HT-29 (cell line): Measurements from ENCODE around the gene FRMD1. TPM values are rescaled to one million over a fixed set of nuclear protein-coding genes. Genes with fewer than 3 reads are reported as not detected.

ENCODE experiments used
- DNase-seq: peaks from one replicate; pipeline ENCODE4 v3.0.0-alpha.2; 2015; ENCODE audit warnings: low spot score
- total RNA-seq: library from RNA; depleted of rRNA; stranded (reverse); fragments of >200 nt; shearing (Covaris generic); gene quantifications from 2 replicates; pipeline ENCODE4 v1.2.3, GENCODE V29; 2014

The FRMD1 gene
- total RNA-seq, 1 experiment from 2014 or later, result not detected

DNA sequence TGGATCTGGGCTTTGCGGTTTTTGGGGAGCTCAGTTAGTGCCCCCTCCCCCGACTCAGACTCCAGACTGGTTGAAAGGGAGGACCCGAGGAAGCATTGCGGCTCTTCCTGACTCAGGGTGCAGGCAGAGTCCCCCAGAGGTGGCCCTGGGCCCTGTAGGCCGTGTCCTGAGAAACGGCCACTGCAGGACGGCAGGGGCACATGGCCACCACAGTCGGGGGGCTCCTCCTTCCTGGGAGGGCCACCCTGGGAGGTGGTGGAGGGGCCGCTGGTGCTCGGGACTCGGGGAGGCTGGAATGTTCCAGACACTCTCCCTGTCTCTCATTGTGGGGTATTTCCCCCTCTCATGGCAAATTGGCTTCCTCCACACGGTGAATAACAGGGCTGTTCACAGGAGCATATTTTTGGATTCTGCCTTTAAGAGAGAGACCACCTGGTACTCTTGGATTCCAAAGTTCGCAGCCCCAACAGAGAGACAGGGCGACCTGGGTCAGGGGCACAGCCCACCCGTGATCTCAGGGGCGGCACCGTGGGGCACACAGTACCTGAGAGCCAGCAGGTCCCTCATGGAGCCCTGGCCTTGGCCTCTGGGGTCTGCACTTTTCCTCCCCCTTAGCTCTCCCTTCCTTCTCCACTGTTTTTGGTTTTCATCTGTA, 35.7 kb downstream of the FRMD1 start:
- DNase-seq, result no peak

DNA sequence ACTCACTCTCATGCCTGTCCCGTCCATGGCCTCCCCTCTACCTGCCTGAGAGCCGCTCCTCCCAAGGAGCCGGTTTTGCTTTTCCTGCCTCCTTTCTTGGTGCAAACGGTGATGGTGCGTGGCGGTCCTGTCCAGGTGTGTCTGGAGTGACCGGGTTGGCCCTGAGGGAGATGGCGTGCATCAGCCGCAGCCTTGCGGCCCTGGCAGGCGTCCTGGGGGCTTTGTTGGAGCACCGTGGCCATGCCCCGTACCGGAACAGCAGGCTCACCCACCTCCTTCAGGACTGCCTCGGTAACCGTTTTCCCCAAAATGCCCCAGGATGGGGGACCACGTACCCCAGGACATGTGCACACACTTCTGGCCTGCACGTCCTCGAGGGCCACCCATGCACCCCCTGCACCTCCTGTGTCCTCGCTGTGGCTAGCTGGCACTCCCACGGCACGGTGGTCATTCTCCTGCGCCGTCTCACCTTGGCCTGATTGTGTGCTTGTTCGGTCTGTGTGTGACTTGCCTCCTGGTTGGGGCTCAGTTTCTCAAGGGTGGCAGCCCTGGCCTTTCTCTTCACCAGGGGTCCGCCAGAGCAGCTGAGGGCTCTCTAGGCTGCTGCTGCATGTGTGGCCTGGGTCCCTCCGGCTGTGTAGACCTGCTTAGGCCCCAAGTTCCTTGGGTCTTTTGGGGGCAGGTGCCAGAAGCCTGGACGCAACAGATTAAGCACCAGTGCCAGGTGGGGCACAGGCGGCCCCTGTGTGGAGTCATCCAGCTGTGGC, 36.4 kb downstream of the FRMD1 start:
- no peak for DNase-seq

DNA sequence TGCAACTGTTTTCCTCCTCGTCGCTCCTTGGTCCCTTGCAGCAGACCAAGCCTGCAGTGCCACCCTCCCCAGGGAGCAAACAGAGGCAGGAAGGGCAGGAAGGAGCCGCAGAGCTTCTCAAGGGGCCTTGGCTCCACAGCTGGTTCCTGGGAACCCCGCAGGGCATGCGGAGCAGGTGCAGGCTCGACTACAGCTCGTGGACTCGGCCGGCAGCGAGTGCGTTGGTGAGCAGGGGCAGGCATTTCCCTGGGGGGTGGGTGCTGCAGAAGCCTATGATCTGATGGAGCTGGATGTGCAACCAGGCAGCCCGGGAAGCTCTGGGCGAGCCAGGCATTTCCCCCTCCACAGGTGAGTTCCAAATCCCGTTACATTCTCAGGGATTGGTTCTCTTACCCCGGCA, 37.1 kb downstream of the FRMD1 start:
- DNase-seq, result peak; percentile 21

DNA sequence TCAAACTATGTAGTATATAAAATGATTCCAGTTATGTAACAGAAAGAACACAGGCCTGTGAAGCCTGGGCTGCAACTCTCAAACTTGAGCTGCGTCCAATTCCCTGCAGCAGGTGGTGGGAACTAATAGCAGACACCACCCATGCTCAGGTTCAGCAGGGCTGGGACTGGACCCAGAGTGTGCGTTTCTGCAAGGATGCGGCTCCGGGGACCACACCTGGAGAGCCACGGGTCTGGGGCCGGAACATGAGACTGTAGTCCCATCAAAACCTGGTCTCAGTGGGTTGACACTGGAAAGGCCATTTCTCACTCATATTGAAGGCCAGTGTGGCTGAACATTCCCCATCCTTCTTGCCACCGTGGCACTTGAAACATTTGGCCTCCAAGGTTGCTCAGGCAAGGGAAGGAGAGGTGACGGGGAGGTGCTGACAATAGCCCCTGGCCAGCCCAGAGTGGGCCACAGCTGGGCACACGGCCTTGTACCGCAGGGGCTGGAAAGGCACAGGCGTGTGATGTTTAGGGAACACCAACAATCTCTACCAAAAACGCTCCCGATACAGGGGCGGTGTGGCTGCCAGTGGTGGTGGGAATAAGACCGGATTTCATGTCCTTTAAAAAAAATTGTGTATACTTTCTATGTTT, 38.0 kb downstream of the FRMD1 start:
- no peak for DNase-seq

DNA sequence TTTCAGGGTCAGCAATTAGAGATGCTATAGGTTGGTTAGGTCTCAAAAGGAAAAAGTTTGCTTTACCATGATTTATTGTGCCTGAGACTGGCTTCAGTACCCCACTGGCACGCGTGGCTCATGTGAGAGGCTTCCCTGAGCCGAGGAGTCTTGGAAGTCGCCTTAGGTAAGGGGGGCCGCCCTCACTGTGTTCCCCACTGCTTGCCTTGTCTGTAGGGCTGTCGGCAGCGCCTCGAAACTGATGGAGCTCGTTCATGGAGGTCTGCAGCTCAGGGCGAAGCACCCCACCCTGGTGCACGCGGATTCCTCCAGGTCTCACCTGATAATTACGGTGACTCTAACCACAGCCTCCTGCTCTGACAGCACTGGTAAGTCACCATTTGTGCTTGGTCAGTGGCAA, 39.2 kb downstream of the FRMD1 start:
- no peak for DNase-seq

DNA sequence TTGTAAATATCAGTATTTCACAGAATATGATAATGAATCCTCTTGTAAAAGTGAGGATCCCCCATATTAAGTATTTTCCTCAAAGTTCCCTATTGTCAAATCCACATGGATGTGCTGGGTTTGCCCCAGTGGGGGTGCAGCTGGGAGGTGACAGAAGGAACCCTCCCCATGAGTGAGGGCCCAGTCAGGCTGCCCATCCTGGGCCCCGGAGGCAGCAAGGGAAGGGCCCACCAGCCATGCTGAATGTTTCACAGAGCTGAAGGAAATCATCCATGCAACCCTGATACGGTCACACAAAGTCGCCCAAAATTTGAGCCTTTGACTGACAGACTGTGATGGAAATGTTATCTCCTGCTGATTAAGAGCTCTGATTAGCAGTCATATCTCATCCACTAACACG, 39.7 kb downstream of the FRMD1 start:
- DNase-seq, result no peak

DNA sequence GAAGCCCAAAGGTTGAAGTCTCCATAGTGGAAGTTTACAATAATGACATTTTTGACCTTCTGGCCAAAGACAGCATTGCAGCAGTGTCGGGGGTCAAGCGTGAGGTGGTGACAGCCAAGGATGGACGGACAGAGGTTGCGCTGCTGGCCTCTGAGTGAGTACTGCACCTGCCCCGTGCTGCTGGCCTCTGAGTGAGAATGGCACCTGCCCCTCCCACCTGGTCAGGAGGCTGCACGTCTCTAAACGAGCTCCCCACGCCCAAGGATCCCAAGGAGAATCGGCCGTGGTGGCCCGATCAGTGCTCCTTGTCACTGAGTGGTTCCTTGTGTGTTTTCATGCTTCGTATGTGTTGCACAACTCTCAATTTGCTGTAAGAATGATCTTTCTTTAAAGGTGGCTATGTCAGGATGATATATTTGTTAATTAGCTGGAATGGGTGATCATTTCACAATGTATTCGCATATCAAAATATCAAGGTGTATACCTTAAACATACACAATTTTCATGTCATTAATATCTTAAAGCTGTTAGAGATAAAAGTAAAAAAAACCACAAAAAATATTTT, 40.4 kb downstream of the FRMD1 start:
- DNase-seq, result no peak

DNA sequence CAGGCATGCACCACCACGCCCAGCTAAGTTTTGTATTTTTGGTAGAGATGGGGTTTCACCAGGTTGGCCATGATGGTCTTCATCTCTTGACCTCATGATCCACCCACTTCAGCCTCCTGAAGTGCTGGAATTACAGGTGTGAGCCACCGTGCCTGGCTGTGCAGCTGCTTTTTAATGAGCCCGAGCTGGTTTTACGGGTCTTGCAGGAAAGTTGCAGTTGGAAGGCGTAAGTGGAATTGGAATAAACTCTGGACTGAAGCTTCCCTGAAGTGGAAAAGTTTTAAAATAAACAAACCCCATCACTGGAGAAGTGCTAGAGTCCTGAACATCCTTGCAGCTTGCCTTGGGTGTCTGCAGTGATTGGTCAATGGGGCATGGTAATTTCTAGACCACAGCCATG, 41.2 kb downstream of the FRMD1 start:
- DNase-seq, result peak; percentile 65

DNA sequence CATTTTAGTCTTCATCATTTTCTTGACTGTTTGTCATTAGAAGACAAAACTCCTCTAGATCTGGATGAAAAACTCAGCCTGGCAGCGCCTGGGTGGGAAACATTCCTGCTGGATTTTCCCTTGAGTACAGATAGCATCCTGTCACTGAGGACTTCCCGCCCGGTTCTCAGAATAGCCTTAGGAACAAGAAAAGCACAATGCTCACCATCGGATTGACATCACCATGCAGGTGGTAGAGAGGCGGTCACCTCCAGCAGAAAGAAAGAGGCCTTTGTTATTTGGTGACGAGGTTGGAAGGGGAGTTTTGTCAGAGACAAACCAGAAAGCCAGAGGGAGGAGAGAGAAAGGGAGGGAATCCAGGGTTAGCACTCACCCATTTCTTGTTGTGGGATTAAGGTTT, 41.8 kb downstream of the FRMD1 start:
- DNase-seq, result peak; percentile 46

DNA sequence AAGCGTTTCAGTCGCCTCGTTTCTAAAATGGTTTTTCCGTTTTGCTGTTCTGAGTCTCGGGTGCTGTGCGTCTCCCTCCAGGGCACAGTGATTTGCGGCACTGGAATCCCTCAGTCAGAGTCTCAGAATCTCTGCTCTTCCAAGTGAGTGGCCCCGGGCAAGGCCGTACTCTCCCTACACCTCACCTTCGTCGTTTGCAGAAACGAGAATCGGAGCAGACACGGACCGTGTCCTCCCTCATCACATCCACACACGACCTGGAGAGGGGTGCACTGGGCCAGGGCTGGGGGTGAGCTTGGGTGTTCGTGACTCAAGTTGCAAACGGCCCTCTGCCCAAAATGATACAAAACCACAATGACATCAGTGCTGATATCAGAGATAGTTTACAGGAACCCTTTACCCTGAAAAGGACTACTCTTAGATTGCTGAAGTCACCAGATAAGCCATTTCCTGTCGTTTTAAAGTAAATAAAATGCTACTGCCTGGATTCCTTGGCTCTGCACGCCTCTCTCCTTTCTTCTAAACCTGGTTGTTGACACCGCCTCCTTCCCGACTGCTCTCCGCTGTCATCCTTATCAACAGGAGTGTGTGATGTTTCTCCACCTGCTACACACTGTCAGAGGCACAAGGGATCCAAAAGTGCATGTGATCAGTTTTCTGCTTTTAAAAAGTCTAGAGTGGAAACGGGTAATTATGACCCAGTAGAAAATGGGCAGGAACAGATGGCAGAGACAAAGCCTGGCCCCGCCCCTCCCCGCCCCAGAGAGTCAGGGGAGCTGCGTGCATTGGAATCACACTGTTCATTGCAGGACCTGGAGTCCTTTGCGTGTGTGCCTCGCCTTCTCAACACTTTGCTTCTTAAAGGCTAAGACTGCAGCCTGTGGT, 43.1 kb downstream of the FRMD1 start:
- DNase-seq, result peak; percentile 65

DNA sequence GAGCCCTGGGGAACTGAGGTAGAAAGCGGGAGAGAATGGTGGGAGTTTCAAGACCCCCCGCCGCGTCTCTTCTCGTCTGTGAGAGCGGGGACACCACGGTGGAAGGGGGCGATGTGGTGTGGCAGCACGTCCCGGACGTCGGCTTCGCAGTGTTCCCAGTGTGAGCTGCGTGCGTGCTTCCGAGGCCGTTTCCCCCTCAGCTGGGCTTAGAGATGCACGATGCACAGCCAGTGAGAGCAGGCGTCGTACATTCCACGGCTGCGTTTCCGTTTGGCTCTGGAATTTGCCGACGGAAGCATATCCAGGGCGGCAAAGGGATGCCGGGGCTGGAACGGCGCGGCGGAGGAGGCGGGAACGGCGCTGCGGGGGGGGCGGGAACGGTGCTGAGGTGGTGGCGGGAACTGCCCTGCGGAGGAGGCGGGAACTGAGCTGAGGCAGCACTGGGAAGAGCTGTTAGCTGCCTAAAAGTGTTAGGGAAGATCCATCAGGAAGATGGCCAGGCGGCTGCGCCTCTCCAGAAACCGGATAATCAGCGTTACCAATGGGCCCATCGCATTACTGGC, 43.8 kb downstream of the FRMD1 start:
- peak; percentile 55 for DNase-seq

DNA sequence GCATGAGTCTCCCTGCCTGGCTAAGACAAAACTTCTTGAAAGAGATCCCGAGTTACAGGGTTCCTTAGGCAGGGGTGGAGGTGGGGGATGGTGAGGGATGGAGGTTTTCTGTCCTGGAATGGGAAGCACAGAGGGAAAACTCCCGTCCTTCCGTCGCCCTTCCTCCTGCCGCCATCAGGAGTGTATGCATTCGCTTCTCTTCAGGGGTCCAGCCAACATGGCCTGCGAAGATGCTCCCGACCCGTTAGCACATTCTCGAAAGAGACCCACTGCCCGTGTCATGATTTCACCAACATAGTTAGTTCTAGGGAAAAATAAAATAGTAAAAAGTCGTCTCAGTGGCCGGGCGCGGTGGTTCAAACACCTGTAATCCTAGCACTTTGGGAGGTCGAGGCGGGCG, 44.5 kb downstream of the FRMD1 start:
- DNase-seq, result no peak

DNA sequence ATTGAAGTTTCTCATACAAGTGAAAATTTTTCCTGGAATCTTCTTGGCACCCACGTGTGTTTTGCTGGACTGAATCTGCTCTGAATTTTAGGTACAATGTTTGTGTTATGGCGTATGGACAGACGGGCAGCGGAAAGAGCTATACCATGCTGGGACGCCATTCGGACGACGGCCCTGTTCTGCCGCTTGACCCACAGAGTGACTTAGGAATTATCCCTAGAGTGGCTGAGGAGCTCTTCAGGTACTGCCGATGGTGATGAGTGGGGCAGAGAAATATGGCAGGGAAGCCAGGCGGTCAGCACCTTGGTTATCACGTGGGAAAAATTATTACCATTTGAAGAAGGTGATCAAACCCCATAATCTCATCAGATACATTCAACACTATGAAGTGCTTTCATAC, 45.2 kb downstream of the FRMD1 start:
- DNase-seq, result no peak

DNA sequence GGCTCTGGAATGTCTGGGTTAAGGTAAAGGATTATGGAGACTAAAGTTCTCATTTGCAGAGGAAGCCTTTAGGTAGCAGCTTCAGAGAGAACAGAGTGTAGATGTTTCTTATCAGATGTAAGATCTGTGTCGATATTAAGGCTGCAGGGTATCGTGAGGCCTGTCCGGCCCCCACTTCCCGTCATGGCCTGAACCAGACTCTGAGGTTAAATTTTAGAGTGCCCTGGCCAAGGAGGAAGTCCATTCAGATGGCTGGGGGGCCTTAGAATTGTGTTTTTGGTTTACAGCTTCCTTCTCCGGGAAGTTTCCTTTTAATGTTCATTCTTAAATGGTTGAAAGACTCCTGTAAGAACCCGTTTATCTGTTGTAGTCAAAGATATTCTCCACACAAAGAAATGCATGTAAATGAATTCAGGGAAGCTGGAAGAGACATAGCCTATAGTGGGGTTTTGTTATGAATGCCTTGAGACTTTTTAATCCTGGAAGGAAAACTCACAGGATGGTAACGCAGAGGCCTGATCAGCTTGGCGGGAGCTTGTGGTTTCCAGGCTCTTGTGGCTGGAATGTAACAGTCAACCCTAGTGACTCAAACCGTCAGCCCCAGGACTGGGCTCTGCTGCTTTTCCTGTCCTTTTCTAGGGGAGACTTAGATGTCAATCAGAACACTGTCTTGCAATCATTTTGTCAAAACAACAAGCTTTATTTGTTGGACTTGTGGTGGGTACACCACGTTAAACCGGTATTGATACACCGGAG, 46.8 kb downstream of the FRMD1 start:
- peak; percentile 27 for DNase-seq

DNA sequence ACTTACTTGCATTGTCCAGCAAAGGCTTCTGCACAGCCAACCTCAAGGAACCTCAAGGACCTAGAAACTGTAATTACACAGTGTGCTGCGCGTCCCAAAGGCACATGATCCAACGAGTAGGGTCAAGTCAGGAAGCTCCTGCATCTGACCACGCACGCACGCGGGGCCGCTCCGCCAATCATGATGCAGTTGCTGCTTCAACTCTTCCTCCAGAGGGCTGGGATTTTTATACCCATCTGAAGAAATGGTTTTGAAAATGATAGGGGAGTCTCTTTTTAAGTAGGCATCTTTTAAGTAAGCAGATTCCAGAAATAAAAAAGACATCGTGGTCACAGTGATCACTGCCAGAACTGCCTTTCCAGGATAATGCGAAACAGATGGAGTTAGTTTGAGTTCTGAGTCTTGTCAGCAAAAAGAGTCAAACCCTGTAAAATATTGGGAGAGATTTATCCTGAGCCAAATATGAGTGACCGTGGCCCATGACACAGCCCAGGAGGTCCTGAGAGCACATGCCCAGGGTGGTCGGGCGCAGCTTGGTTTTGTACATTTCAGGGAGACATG, 47.5 kb downstream of the FRMD1 start:
- DNase-seq, result no peak

DNA sequence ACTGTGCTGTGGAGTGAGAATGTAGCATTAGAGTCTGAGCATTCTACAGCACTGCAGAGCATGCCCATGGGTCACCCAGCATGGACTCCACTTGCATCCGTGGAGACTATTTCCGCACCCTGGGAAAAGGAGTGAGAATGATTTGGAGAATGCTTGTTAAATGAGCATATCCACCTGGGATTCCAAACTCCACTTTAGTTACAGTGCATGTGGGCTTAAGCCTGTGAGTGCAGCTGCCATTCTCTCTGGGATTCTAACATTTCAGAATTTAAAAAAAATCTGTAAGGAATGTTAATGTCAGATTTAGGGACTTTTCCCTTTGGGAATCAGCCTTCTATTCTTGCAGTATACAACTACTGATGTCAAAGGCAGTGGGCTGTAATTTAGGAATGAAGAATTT, 48.1 kb downstream of the FRMD1 start:
- DNase-seq, result no peak

DNA sequence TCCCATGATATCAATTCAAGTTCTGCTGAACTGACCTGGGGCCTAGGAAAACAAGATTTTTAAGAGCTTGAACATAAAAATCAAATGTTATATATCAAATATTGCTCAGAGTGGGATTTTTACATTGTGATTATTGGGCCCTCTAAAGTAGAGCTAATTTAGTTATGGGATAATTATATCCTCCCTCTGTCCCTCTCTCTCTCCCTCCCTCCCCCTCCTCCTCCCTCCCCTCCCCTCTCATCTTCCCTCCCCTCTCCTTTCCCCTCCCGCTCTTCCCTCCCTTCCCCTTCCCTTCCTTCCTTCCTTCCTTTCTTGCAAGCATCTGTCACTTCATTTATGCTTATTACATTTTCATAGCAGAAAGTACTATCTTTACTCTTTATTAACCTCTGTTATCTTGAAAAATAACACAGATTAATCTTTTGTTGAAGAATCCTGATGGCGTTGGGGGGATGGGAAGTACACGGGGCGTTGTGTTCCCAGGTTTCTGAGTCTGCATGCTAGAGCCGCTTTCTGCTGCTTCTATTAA, 48.7 kb downstream of the FRMD1 start:
- no peak for DNase-seq

DNA sequence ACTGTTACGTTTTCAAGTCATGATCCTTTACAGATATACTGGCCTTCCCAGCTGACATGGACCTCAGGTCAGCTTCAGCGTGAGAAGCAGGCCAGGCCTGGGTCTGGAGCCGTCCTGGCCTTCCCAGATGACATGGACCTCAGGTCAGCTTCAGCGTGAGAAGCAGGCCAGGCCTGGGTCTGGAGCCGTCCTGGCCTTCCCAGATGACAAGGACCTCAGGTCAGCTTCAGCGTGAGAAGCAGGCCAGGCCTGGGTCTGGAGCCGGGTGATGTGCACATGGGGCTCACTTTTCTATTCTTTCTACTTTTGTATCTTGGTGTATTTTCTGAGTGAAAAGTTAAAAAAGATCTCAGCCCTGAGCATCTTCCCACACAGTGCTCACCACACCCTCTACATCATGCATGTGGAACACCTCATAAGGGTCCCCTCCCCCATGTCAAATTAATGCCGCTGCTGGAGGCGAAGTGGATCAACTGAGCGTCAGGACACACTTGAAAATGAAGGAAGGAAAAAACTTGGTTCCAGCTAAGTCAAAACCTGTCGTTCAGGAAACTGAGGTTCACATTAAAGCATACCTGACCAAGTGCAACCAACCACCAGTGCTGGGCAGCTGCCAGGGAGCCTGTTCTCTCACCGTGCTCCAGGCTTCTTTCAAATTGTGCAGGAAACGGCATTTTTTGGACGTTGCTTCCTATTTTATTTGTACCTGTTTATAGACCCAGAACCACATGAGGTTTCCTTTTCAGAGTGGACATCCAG, 49.4 kb downstream of the FRMD1 start:
- no peak for DNase-seq

DNA sequence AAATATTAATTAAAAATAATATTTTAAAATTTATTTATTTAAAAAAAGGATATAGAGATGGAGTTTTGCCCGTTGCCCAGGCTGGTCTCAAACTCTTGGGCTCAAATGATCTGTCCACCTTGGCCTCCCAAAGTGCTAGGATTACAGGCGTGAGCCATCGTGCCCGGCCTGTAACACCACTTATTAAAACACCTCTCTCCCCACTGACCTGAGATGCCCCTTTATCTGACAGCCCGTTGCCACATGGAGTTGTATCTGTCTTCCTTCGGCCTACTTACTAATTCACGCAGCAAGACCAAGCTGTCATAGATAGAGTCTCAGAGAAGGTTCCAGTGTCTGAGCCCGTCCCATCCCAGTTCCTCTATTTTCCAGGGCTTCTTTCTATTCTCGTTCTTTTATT, 50.8 kb downstream of the FRMD1 start:
- DNase-seq, result no peak
